ENCODE results near the gene HNRNPL.
"Not testable (repeated sequence)": the region's sequence is repeated elsewhere in the genome, so short reads cannot be mapped to it uniquely, and the experiment has no call there.

HNRNPL gene

DNA sequence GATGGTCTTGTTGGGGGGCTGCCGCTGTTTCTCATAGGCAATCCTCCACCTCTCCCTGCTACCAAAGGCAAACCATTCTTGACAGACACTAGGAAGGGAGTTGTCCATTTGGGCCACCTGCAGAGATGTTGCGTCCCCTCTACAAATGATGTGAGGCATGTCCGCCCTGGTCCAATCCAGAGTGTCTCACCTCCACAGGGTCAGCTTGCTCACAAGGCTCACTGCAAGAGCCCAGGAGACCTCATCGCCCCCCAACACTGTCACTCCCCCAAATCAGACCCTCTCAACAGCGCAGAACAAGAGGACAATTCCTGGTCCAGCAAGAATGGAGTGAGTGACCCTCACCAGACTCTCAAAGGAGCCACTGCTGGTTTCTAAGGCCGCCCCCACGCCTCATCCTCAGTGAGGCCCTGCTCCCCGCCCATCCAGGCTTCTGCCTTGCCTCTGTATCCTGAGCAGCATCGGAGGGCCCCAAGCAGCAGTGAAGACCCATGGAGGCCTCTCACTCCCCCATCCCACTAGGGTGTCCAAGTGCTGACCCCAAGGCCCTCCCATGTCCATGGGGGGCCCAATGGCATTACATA lies 6.5 kb downstream of the HNRNPL start:
- no peak for DNase-seq

DNA sequence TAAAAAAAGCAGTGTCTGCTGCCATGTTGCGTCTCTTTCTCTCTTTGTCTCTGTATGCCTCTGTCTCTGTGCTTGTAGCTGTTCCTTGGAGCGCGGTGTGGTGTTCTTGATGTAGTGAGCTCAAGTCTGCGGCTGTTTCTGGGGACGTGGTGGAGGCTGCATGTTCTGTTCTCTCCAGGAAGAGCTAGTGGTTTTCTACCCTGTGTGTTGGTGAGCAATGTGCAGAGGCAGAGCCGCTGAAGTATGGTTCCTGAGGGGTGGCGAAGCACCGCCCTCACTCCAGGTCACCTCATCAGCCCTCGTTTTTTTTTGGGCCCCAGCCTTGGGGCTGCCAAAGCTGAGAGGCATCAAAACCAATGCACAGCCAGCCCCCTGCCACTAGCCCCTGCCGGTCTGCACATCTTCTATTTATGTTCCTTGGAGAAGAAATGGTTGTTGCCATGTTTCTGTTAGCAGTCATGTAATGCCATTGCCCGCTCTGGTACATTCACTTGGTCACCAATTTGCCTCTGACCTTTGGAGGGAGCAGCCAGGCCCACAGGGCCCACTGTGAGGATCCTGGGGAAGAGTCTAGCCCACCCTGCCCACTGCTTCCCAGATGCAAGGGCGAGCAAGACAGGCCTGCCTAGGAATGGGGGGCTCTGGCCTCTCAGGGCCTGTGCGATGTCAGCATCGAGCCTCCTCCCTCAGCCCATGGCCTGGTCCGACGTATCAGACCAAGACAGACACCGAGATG lies 7.2 kb downstream of the HNRNPL start:
- DNase-seq, result peak; percentile 71

DNA sequence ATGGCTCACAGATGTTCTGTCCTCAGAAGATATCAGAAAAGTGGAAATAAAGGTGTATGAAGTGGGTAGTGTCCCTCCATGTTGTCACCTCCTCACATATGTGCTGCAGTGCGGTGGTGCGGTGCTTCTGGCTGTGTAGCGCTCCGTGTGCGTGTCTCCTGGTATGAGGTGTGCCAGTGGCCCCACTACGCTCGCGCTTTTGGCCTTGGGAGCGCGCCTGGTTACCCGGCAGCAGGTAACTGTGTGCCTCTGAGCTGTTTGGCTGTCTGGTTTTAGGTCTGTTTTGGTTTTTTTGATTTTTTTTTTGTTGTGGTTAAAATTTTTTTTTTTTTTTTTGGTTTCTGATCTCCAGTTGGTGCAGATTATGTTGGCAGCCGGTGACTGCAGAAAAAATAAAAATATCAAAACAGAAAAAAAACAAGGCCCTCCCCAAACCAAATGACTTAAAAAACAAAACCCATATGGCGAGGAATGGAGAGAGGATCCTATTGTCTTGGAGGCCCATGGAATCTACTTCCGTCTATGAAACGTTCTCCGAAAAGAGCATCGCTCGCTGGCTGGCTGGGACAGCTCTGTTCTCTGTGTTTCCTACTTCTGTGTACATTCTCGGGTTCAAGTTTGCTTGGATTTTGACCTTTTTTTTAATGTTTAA lies 7.9 kb downstream of the HNRNPL start:
- DNase-seq, result peak; percentile 44

DNA sequence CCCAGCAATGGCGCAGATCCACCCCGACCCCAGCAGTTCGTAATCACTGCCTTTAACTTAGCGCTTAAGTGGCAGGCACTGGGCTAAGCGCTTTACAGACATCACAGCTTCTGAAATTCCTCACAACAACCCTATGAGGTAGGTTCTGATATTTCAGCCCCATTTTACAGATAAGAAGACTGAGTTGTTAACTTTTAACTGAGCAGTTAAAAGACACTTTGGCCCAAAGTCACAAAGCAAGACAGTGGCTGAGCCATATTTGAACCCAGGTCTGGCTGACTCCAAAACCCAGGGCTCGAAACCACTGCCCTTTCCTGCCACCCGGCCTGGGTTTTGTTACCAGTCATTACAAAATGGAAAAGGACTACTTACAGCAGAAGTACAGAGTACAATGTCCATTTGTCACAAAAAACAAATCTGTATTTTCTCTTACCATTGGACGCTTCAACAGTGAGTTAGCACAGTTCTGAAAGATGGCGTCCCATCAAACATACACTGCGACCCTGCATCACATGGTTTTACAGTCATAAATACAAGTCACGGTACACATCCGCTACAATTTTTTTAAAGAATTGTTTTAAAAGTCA lies 8.5 kb downstream of the HNRNPL start:
- DNase-seq, result no peak

DNA sequence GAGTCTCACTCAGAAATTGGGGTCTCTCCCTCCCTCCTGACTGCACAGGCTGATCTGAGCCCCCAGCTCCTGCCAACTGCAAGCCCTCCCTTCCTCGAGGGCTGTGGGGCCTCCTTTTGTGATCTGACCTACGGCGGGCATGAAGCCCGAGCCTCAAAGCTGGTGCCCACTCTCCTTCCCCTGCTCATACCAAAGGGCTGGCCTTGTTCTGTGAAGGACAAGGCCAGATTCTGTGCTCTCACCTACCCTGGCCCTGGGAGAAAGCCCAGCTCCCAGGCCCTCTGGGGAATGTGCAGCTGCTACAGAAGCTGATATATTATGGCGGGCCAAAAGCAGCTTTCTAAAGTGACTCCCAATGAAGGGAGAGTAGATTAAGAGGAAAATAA lies 9.2 kb downstream of the HNRNPL start:
- DNase-seq, result no peak

DNA sequence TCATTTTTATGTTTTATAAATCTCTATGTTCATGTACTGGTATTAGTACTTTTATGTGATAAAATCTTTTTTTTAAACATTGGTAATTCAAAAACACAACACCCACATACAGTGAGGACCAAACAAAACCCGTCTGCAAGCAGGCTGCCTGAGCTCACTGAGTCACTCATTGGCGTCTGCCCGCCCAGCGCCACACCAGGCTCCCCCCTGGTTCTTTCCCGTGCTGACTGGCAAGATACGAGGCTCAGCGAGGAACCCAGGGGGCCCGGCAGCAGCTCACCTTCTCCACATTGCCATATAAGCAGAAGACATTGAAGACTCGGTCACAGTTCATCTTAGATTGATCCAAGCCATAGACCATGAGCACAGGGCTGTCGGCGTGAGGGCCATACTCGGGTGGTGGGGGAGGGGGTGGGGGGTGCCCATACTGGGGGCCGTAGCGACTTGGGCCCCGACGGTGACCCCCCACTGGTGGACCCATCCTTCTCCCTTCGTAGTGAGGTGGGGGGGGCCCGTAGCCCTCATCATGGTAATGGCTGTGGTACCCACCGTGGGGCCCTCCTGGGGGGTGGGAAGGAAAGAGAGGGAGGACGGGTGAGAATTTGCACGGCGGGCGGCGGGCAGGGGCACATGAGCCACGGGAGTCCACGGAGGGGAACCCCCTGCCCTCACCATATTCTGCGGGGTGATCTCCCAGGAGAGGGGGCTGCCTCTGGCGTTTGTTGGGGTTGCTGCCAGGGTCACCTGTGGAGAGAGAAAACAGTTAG lies 9.8 kb downstream of the HNRNPL start:
- DNase-seq, result peak; percentile 47

DNA sequence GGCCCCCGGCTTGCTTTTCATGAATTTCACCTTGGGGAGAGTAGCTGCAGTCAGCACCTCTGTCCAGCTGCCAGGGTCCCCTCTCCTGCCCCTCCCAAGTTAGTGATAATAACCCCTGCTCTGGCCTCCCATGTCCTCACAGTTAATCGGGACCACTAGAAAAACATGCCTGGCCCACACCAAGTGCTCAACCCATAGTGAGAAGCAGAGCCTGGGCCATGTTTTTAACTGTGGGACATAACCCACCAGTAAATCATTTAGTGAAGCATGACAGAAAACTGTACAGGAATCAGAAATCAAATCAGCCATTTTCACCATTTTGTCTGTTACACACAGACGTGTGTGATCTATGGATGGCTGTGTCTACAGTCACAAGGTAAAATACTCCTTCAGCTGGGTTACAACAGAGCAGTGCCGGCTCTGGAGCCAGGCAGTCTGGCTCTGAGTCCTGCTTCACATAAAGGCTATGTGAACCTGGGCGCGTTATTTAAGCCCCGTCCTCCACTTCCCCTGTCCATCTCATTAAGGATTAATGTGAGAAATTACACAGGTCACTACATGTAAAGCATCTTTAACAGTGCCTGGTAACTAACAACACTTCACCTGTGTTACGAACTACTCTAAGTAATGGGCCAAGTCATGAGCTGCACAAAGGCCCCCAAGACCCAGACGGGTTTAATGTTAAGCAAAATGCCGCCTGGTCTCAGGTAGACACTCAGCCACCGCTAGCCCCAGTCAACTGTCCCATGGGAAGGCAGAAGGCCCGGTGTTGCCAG lies 10.6 kb downstream of the HNRNPL start:
- DNase-seq, result no peak

DNA sequence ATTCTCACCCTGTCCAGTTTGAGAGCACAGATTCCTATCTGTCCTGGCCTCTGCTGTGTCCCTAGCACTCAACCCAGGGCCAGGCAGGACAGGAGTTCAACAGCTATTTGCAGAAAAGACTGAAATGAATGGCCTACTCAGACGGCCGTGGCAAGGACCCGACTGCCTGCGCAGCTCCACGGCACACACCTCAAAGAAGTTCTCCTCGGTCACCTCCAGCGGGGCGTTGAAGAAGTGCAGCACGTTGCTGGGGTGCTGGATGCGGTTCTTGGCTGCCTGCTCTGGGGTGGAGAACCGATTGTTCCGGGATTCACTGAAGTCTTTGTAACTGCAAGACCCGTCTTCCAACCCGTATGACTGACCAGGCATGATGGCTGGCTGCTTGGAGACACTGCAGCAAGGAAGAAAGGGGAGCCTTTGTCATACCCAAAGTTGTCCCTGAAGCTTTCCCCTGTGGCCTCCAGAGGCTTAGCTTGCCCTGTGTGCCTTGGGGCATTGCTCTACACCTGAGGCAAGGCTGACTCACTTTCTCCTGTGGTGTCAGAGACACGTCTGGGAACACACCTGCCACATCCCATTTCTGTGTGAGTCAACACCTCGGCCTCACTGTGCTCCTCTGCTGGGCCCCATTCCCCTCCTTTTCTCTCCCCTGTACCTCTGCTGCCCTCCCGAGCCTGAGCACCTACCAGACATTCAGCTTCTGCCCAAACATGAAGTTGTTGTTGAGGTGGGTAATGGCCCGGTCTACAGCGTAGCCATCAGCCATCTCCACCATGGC lies 11.4 kb downstream of the HNRNPL start:
- DNase-seq, result peak; percentile 80

DNA sequence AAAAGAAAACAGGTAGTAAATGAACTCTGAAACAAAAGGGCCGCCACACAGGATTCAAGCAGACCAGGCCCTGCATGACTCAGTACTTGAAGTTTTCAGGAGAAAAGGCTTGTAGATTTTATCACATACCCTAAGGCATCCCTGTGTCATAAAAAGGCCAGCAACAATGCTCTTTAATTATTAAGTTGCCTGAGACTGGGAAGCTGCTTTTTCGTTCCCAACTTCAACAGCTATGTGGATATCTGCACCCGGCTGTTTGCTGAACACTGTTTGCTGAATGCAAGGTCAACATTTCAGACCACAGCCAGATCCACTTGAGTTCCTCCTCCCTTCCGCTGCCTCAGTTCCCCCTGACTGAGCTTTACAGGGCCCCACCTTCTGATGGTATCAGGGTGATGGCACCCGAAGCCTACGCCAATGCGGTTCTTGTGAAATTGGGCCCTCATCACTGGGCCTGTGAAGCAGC lies 12.1 kb downstream of the HNRNPL start:
- DNase-seq, result no peak

DNA sequence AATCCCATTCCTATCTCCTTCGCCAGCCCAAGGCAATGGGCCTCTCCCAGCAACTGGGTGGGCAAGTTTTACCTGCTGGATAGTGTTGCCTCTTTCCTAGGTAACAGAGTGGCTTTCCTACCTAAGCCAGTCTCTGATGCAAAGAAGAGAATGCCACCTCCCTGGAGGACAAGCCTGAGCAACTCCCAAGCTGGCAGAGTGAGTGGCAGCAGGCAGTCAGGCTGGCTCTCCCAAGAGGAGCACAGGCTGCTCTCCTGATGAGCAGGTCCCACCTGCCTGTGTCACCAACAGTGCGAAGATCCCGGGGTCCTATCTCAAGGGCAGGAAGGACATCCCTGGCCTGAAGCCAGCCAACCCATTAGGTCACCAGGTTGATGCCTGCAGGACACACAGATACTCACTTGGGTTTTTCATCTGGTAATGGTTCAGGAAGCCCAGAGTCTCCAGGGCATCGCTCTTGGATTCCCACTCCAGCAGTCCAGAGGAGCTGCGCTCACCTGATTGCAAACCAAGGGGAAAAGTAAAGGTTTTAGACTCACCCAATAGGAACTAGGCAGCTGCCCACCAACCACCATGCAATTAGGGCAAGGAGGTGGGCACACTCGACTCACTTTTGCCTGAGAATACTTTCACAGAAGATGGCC lies 12.7 kb downstream of the HNRNPL start:
- DNase-seq, result no peak

DNA sequence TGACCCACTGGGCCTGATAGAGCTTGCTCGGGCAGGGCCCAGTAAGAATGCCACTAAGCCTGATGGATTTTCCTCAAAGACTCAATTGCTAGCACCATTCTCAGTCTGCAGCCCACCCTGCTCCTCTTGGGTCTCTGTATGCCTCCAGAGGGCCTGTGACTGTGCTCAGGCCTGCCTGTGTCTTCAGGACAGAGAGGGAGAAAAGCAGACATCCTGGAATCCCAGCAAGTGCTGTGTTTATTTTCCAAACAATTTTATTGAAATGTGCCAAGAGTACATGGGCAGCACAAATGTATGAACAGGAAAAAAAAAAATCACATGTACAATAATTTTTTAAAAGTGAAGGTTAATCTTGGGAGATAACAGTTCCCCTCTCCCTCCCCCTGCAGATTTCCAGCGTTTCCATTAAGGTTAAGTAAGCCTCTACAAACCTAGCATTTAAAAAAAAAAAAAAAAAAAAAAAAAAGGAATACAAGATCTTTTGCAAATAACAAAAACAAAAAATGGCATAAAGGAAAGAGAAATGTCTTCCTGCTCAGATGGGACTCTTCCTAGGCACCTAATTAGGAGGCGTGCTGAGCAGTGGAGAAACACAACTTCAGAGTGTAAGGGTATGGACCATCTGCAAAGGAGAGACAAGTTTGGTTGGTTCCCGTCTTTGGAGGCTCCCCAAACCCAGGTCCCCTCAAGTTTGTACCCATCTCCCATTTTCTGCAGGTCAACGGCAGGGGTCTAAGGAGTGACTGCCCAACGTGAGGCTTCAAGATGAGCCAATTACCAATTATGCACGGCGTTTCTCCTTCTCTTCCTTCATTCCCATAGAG lies 13.4 kb downstream of the HNRNPL start:
- no peak for DNase-seq

DNA sequence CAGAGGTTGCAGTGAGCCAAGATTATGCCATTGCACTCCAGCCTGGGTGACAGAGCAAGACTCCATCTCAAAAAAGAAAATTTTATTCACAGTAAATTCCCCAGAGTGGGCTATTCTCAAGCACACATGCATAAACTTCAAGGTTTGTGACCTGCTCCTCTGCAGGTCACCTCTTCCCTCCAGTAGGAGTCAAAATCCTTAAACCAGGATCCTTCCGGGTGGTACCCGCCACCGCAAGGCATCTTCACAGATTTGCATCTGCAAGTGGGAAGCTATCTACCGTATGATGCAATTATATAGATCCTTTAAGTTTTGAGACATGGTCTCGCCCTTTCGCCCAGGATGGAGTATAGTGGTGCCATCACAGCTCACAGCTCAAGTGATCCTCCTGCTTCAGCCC lies 15.2 kb downstream of the HNRNPL start:
- DNase-seq, result no peak

DNA sequence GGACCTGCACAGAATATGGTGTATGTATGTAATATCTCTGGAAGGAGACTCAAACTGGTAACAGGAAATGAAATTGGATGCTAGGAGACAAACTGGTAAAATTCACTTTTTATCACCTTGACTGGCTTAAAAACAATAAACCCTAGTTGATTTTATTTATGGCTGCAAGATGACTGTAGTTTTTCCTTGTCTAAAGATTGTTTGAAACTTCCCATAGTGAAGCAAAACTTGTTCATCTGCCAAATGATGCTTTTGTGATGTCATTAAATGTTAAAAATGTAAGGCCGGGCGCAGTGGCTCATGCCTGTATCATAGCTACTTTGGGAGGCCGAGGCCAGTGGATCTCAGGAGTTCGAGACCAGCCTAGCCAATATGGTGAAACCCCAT lies 15.7 kb downstream of the HNRNPL start:
- no peak for DNase-seq

DNA sequence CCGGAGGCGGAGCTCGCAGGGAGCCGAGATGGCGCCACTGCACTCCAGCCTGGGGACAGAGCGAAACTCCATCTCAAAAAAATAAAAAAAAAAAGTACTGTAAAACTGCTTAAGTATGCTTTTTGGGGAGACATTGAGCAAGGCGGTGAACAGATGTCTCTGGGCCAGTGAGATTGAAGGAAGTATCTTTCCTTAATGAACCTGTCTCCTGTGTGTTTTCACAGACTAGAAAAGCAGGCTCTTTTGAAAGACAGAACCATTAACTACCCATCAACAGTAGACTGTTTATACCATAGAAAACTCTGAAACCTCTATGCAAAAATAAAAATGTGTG lies 16.7 kb downstream of the HNRNPL start:
- no peak for DNase-seq

DNA sequence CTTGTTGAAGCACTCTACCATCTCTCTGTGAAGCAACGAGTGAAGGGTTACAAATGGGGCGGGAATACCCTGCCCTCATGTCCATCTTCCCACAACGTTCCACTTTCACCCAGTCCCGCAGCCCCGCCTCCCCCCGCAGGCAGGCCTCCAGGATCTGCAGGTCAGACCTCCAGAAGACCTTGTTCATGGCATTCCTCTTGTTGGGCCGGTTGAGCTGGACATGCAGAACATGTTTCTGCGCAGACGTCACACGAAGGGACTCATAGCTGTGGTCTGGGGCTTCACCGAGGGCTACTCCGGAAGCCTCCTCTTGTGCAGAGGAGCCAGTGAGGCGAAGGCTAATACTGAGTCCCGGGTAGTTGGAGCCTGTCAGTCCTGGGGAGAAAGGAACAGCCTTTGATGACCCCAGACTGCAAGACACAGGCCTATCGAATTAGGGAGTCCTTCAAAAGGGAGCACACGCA lies 18.6 kb downstream of the HNRNPL start:
- peak; percentile 36 for DNase-seq

DNA sequence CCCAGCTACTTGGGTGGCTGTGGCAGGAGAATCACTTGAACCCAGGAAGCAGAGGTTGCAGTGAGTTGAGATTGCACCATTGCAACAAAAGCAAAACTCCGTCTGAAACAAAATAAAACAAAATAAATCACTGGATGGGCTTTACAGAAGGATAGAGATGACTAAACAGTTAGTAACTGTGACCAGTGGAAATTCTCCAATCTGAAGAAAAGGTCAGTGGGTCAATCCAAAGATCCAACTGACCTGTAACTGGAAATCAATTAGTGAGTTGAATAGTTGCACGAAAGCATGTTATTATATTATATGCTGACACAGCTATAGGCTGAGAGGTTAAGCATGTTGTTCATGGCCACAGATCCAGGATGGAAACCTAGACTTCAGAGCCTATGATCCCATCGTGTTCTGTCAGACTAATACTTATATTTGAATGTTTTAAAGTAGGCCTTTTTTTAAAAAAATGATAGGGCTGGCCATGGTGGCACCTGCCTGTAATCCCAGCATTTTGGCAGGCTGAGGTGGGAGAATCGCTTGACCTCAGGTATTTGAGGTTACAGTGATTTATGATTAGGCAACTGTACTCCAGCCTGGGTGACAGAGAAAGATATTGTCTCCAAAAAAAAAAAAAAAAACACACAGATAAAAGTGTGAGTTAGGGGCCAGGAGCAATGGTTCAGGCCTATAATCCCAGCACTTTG lies 19.6 kb downstream of the HNRNPL start:
- no peak for DNase-seq

DNA sequence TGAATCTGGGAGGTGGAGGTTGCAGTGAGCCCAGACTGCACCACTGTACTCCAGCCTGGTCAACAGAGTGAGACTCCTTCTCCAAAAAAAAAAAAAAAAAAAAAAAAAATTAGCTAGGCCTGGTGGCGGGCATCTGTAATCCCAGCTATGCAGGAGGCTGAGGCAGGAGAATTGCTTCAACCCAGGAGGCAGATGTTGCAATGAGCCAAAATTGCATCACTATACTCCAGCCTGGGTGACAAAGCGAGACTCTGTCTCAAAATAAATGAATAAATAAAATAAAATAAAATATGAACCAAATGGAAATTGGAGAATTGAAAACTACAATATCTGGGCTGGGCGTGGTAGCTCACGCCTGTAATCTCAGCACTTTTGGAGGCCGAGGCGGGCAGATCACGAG lies 20.6 kb downstream of the HNRNPL start:
- DNase-seq, result not testable (repeated sequence)

DNA sequence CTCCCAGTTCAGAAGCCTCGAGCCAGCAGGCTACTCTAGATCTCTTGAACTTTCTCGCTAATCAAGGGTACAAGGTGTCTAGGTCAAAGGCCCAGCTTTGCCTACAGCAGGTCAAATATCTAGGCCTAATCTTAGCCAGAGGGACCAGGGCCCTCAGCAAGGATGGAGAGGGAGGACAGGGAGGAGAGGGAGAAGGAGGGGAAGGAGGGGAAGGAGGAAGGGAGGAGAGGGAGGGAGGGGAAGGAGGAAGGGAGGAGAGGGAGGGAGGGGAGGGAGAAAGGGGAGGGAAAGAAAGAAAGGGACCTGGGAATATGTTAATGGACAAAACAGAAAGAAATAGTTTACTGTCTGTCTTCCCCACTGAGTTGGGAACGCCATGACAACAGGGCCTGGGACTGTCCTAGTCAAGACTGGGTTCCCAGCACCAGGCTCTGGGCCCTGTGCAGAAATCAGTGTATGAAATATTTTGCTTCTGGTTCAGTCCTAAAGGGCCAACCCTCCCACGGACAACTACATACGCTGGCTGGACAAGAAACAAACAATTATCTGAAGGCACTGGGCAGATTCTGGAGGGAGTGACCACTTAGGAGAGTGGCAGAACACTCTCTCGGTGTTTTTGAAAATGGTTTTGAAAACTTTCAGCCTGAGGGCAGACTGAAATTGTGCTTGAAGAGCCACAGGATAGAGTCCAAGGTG lies 22.8 kb downstream of the HNRNPL start:
- DNase-seq, result no peak

DNA sequence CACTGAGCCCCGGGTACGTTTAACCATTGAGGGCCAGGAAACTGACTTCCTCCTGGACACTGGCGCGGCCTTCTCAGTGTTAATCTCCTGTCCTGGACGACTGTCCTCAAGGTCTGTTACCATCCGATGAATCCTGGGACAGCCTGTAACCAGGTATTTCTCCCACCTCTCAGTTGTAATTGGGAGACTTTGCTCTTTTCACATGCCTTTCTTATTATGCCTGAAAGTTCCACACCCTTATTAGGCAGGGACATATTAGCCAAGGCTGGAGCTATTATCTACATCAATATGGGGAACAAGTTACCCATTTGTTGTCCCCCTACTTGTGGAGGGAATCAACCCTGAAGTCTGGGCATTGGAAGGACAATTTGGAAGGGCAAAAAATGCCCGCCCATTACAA lies 23.9 kb downstream of the HNRNPL start:
- DNase-seq, result not testable (repeated sequence)

Measured in activated CD4-positive, alpha-beta T cell treated with anti-CD3 and anti-CD28 coated beads for 48 hours (primary cell).